Measurements from ENCODE around the gene AOAH.
A peak's percentile ranks its signal among the peaks of the same experiment; 100 is the strongest.

The AOAH gene

GRCh38 chr7:36522453-36523007 is 201.8 kb downstream of the AOAH start:
- H3K27ac Mint-ChIP-seq = no peak overlapping the region

GRCh38 chr7:36521911-36522310 is 202.4 kb downstream of the AOAH start:
- no peaks in the 10 kb centered on the region for H3K36me3 Mint-ChIP-seq (ENCODE audit: low read depth)
- TF ChIP-seq CTCF (IDR thresholded peaks at IDR 0.05; ENCODE audit: unreplicated experiment in 3 of 3) = no peak
- no peak overlapping the region for H3K27ac Mint-ChIP-seq
- H3K27me3 Mint-ChIP-seq (ENCODE audit: low read depth) = peaks cover 6% of the 10 kb centered on the region
- H3K4me3 Mint-ChIP-seq = no peak overlapping the region
- no peaks in the 10 kb centered on the region for H3K4me1 Mint-ChIP-seq
- H3K9me3 Mint-ChIP-seq = no peaks in the 10 kb centered on the region

More at GRCh38 chr7:36522453-36523007, 201.8 kb downstream of the AOAH start:
- no peaks in the 10 kb centered on the region for H3K36me3 Mint-ChIP-seq (ENCODE audit: low read depth)
- TF ChIP-seq CTCF (IDR thresholded peaks at IDR 0.05; ENCODE audit: unreplicated experiment in 3 of 3) = no peak
- peaks cover 6% of the 10 kb centered on the region for H3K27me3 Mint-ChIP-seq (ENCODE audit: low read depth)
- no peaks in the 10 kb centered on the region for H3K4me1 Mint-ChIP-seq
- no peaks in the 10 kb centered on the region for H3K9me3 Mint-ChIP-seq
- no peak overlapping the region for H3K4me3 Mint-ChIP-seq

- Mint-ChIP-seq H3K27ac (no peak overlapping the region), H3K36me3 (ENCODE audit: low read depth) (no peaks in the 10 kb centered on the region), H3K4me3 (no peak overlapping the region), H3K9me3 (no peaks in the 10 kb centered on the region), H3K27me3 (ENCODE audit: low read depth) (peaks cover 6% of the 10 kb centered on the region), H3K4me1 (peaks cover 7% of the 10 kb centered on the region)
- no peak for TF ChIP-seq CTCF (IDR thresholded peaks at IDR 0.05; ENCODE audit: unreplicated experiment in 3 of 3)
Observed at GRCh38 chr7:36521133-36521532, 203.2 kb downstream of the AOAH start.

GRCh38 chr7:36515847-36516246 is 208.4 kb downstream of the AOAH start:
- Mint-ChIP-seq H3K4me1 (peaks cover 17% of the 10 kb centered on the region), H3K36me3 (ENCODE audit: low read depth) (no peaks in the 10 kb centered on the region), H3K9me3 (peaks cover 3% of the 10 kb centered on the region), H3K27ac (peak overlapping the region in 1 of 3 experiments; percentile 60), H3K4me3 (no peak overlapping the region), H3K27me3 (ENCODE audit: low read depth) (peaks cover 6% of the 10 kb centered on the region)
- TF ChIP-seq CTCF (IDR thresholded peaks at IDR 0.05; ENCODE audit: unreplicated experiment in 3 of 3) = no peak

GRCh38 chr7:36514289-36515243 is 209.7 kb downstream of the AOAH start:
- H3K27me3 Mint-ChIP-seq (ENCODE audit: low read depth) = peaks cover 6% of the 10 kb centered on the region
- H3K36me3 Mint-ChIP-seq (ENCODE audit: low read depth) = no peaks in the 10 kb centered on the region
- H3K4me3 Mint-ChIP-seq = no peak overlapping the region
- H3K9me3 Mint-ChIP-seq = peaks cover 3% of the 10 kb centered on the region
- peaks cover 17% of the 10 kb centered on the region for H3K4me1 Mint-ChIP-seq
- H3K27ac Mint-ChIP-seq = peak overlapping the region in 1 of 3 experiments; percentile 55
- TF ChIP-seq CTCF (IDR thresholded peaks at IDR 0.05; ENCODE audit: unreplicated experiment in 3 of 3) = no peak

Data from nephron (organoid).